ENCODE data around the gene CACNA1D. TPM values are rescaled to one million over a fixed set of nuclear protein-coding genes. Genes with fewer than 3 reads are reported as not detected.

Gene CACNA1D
- polyA plus RNA-seq, 1 donor (not counting 4 experiments of a cell fraction or from before 2014, with no cell fraction given): 0.20 TPM

DNA sequence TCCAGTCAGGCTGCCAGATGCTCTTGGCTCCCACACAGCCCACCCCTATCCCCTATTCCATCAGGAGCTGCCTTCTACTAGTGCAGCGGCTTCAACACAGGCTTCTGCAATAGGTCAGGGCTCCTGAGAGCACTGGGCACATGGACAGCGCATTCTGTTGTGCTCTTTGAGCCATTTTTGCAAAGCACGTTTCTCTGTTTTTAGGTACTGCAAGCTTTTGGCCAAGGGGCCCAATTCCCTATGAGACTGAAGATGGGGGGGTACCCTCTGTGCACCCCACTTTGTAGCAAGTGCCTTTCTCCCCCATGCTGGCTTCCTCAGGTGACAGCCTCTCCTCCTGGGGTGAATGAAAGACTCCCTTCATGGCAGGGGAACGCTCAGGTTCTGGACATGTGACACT, 320.7 kb downstream of the CACNA1D start:
- Histone ChIP-seq H3K9me3 (ENCODE audit: control insufficient read depth, low read depth, low read length) (no peaks in the 10 kb centered on the region), H3K9ac (ENCODE audit: control insufficient read depth, extremely low read depth, insufficient read depth, low read length) (no peak overlapping the region), H2AFZ (ENCODE audit: control insufficient read depth, low read length) (no peak overlapping the region), H3K27ac (ENCODE audit: control insufficient read depth, insufficient read depth, low read length) (no peak overlapping the region), H3K4me3 (ENCODE audit: control insufficient read depth in 2 of 3, extremely low read depth in 1 of 3, insufficient read depth in 2 of 3, low read depth in 1 of 3, low read length in 3 of 3) (no peak overlapping the region), H3K79me2 (ENCODE audit: control insufficient read depth, insufficient read depth, low read length) (no peaks in the 10 kb centered on the region), H4K20me1 (ENCODE audit: control insufficient read depth, extremely low read depth, insufficient read depth, low read length) (no peaks in the 10 kb centered on the region), H3K4me1 (ENCODE audit: control insufficient read depth, extremely low read depth, insufficient read depth, low read length) (no peaks in the 10 kb centered on the region), H3K27me3 (ENCODE audit: control insufficient read depth, extremely low read depth, insufficient read depth, low read length) (no peaks in the 10 kb centered on the region), H3K9me1 (ENCODE audit: control insufficient read depth, extremely low read depth, insufficient read depth, low read length) (no peaks in the 10 kb centered on the region), H3K4me2 (ENCODE audit: control insufficient read depth, extremely low read depth, insufficient read depth, low read depth, low read length) (no peak overlapping the region), H3K36me3 (ENCODE audit: control insufficient read depth in 2 of 2, extremely low read depth in 1 of 2, insufficient read depth in 2 of 2, low read length in 2 of 2) (no peaks in the 10 kb centered on the region)
- DNase-seq (ENCODE audit: low read depth, low spot score) (no peak), FAIRE-seq (no peak)
- TF ChIP-seq CTCF (optimal IDR thresholded peaks at IDR 0.05 in 1 of 3, IDR thresholded peaks at IDR 0.05 in 1 of 3, conservative IDR thresholded peaks at IDR 0.05 in 1 of 3; ENCODE audit: extremely low read depth in 1 of 3, insufficient read depth in 2 of 3, low read length in 3 of 3): no peak
- no peak for TF ChIP-seq EZH2 (IDR thresholded peaks at IDR 0.05; ENCODE audit: low read length)
- dilution Hi-C loops (cut with MboI; ENCODE audit: extremely low pct_ligation_motif_present, low sequenced_read_pairs): no loop called here

DNA sequence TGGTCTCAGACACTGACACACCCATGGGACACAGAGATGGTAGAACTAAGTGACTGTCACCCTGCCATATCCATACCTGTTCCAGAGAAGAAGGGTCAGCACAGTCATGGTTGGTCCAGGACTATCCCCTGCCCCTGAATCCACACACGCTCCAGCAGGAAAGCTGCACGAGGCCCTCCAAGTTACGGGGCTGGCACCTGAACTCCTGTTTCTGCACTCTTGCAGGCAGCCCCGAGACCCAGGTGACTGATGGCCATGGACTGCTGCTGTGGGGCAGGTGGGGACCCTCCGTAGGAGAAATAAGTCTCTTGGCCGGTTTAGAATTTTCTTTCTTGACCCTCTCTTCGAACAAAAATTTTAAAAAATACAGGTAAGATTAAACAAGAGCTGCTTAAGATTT, 321.2 kb downstream of the CACNA1D start:
- TF ChIP-seq EZH2 (IDR thresholded peaks at IDR 0.05; ENCODE audit: low read length) (no peak), CTCF (optimal IDR thresholded peaks at IDR 0.05 in 1 of 3, IDR thresholded peaks at IDR 0.05 in 1 of 3, conservative IDR thresholded peaks at IDR 0.05 in 1 of 3; ENCODE audit: extremely low read depth in 1 of 3, insufficient read depth in 2 of 3, low read length in 3 of 3) (no peak)
- H2AFZ ChIP-seq (ENCODE audit: control insufficient read depth, low read length): no peak overlapping the region
- no peak for DNase-seq (ENCODE audit: low read depth, low spot score)

More for the DNA sequence above, 321.2 kb downstream of the CACNA1D start:
- Histone ChIP-seq H3K27ac (ENCODE audit: control insufficient read depth, insufficient read depth, low read length) (no peak overlapping the region), H3K9me1 (ENCODE audit: control insufficient read depth, extremely low read depth, insufficient read depth, low read length) (no peaks in the 10 kb centered on the region), H3K27me3 (ENCODE audit: control insufficient read depth, extremely low read depth, insufficient read depth, low read length) (no peaks in the 10 kb centered on the region), H3K79me2 (ENCODE audit: control insufficient read depth, insufficient read depth, low read length) (no peaks in the 10 kb centered on the region), H3K4me3 (ENCODE audit: control insufficient read depth in 2 of 3, extremely low read depth in 1 of 3, insufficient read depth in 2 of 3, low read depth in 1 of 3, low read length in 3 of 3) (no peak overlapping the region), H4K20me1 (ENCODE audit: control insufficient read depth, extremely low read depth, insufficient read depth, low read length) (no peaks in the 10 kb centered on the region), H3K9me3 (ENCODE audit: control insufficient read depth, low read depth, low read length) (no peaks in the 10 kb centered on the region), H3K9ac (ENCODE audit: control insufficient read depth, extremely low read depth, insufficient read depth, low read length) (no peak overlapping the region), H3K4me2 (ENCODE audit: control insufficient read depth, extremely low read depth, insufficient read depth, low read depth, low read length) (no peak overlapping the region), H3K36me3 (ENCODE audit: control insufficient read depth in 2 of 2, extremely low read depth in 1 of 2, insufficient read depth in 2 of 2, low read length in 2 of 2) (no peaks in the 10 kb centered on the region), H3K4me1 (ENCODE audit: control insufficient read depth, extremely low read depth, insufficient read depth, low read length) (no peaks in the 10 kb centered on the region)
- no peak for FAIRE-seq
- dilution Hi-C loops (cut with MboI; ENCODE audit: extremely low pct_ligation_motif_present, low sequenced_read_pairs): no loop called here
